HCT116 (cell line): ENCODE results near the gene RGS7. TPM values are rescaled to one million over a fixed set of nuclear protein-coding genes. Genes with fewer than 3 reads are reported as not detected.

Experiments used
- ATAC-seq: fragments of 200-7000 bp; cut with Tn5 transposase; 2 replicates; pipeline ENCODE4 v1.9.1; 2020; ENCODE audit warnings: mild to moderate bottlenecking, moderate library complexity
- BruUV-seq: library from RNA; stranded (reverse); fragments of 400-500 nt; replicated peaks from 2 replicates; lab custom pipeline; 2021; lab: Mats Ljungman, UMichigan
- CTCF ChIA-PET: fragments of 300-600 bp; sonication (Branson Sonifier 250); formaldehyde crosslinking; loops from one replicate; lab custom pipeline; 2021; ENCODE audit warnings: antibody characterized with exemption; lab: Charles Lee
- POLR2A ChIA-PET: fragments of 300-600, 350-600 bp; sonication (Branson Sonifier 250); formaldehyde crosslinking; loops from one replicate; lab custom pipeline; 2021; ENCODE audit warnings: antibody characterized with exemption; lab: Charles Lee
- RAD21 ChIA-PET, 2 experiments: fragments of 300-600 bp; sonication (Branson Sonifier 250); formaldehyde crosslinking; loops; one replicate each; lab custom pipeline; 2023; ENCODE audit warnings: low total read pairs in 2 of 2; ENCODE audit not compliant: uncharacterized antibody in 2 of 2, unreplicated experiment in 2 of 2, low non-redundant PET in 1 of 2; lab: Charles Lee
- DNase-seq: peaks from one replicate; pipeline ENCODE4 v3.0.0-alpha.2; 2010; ENCODE audit warnings: low read depth, low spot score
- H2AFZ ChIP-seq: fragments of 200-600 bp; shearing (Covaris generic), sonication (generic); 2 replicates; pipeline ENCODE4 v1.6.1; 2017; ENCODE audit warnings: low read depth, mixed run types, mixed read lengths, antibody characterized with exemption, low read length; ENCODE audit not compliant: poor library complexity, severe bottlenecking
- H3K27ac ChIP-seq: 2 replicates; pipeline ENCODE4 v1.5.1; 2012; ENCODE audit warnings: low read depth, low read length
- H3K27me3 ChIP-seq: fragments of 200-600 bp; sonication (generic); 2 replicates; pipeline ENCODE4 v1.6.1; 2016; ENCODE audit warnings: mixed run types, low read length, mixed read lengths; ENCODE audit not compliant: insufficient read depth
- H3K36me3 ChIP-seq, 2 experiments: fragments of 200-500 bp in 1 of 2; fragments of 200-600 bp in 1 of 2; sonication (Bioruptor generic) in 1 of 2; sonication (generic) in 1 of 2; 2 replicates each; pipeline versions ENCODE4 v1.5.1 to v1.6.1; 2014 to 2016; ENCODE audit warnings: low read length in 2 of 2, inconsistent platforms in 1 of 2, mixed read lengths in 1 of 2, mixed run types in 1 of 2; ENCODE audit not compliant: insufficient read depth in 2 of 2, control insufficient read depth in 1 of 2
- H3K4me1 ChIP-seq, 2 experiments: fragments of 200-600 bp in 1 of 2; sonication (generic) in 1 of 2; 2 replicates each; pipeline versions ENCODE4 v1.5.1 to v1.6.1; 2012 to 2017; ENCODE audit warnings: low read length in 2 of 2, inconsistent platforms in 1 of 2, mild to moderate bottlenecking in 1 of 2, mixed read lengths in 1 of 2, mixed run types in 1 of 2, moderate library complexity in 1 of 2; ENCODE audit not compliant: insufficient read depth in 2 of 2, control insufficient read depth in 1 of 2
- H3K4me2 ChIP-seq: fragments of 200-600 bp; sonication (generic); 2 replicates; pipeline ENCODE4 v1.6.1; 2017; ENCODE audit warnings: mixed run types, low read length, mixed read lengths
- H3K4me3 ChIP-seq, 2 experiments: fragments of 200-600 bp in 1 of 2; sonication (generic) in 1 of 2; replicated peaks in 1 of 2; 2 replicates each; pipeline ENCODE4 v1.5.1; 2011 to 2016; ENCODE audit warnings: low read length in 2 of 2, control low read depth in 1 of 2, low read depth in 1 of 2, mild to moderate bottlenecking in 1 of 2, mixed read lengths in 1 of 2, mixed run types in 1 of 2
- H3K79me2 ChIP-seq: fragments of 200-600 bp; sonication (generic); 2 replicates; pipeline ENCODE4 v1.6.1; 2017; ENCODE audit warnings: mild to moderate bottlenecking, mixed run types, low read length, moderate library complexity, mixed read lengths; ENCODE audit not compliant: insufficient read depth
- H3K9ac ChIP-seq: fragments of 200-600 bp; sonication (generic); 2 replicates; pipeline ENCODE4 v1.6.1; 2016; ENCODE audit warnings: low read length, mixed read lengths
- H3K9me2 ChIP-seq: fragments of 200-600 bp; sonication (generic), shearing (Covaris generic); 2 replicates; pipeline ENCODE4 v1.6.1; 2017; ENCODE audit warnings: mixed run types, mild to moderate bottlenecking, moderate library complexity; ENCODE audit not compliant: insufficient read depth
- H3K9me3 ChIP-seq, 2 experiments: fragments of 200-500 bp in 1 of 2; fragments of 200-600 bp in 1 of 2; sonication (Bioruptor generic) in 1 of 2; sonication (generic) in 1 of 2; 2 replicates each; pipeline ENCODE4 v1.6.1; 2014 to 2017; ENCODE audit warnings: low read length in 2 of 2, mixed read lengths in 2 of 2, inconsistent platforms in 1 of 2, low read depth in 1 of 2, mild to moderate bottlenecking in 1 of 2, mixed run types in 1 of 2, moderate library complexity in 1 of 2; ENCODE audit not compliant: control insufficient read depth in 1 of 2, insufficient read depth in 1 of 2
- H4K20me1 ChIP-seq: fragments of 200-600 bp; sonication (generic), shearing (Covaris generic); 2 replicates; pipeline ENCODE4 v1.6.1; 2017; ENCODE audit warnings: mixed run types, mild to moderate bottlenecking, moderate library complexity; ENCODE audit not compliant: insufficient read depth
- CEBPB ChIP-seq: IDR thresholded peaks from 2 replicates; pipeline ENCODE4 v1.6.1; 2012; ENCODE audit warnings: low read depth
- CTCF ChIP-seq, 3 experiments: fragments of 200-600 bp in 1 of 3; sonication (generic) in 1 of 3; IDR thresholded peaks in 2 of 3; conservative IDR thresholded peaks in 1 of 3; 2 replicates each; pipeline ENCODE4 v1.5.1; 2012 to 2017; ENCODE audit warnings: low read depth in 2 of 3, low read length in 2 of 3, antibody characterized with exemption in 1 of 3, borderline replicate concordance in 1 of 3, control low read depth in 1 of 3, mild to moderate bottlenecking in 1 of 3, mixed read lengths in 1 of 3, mixed run types in 1 of 3, moderate library complexity in 1 of 3; ENCODE audit not compliant: insufficient read depth in 1 of 3
- EGR1 ChIP-seq: IDR thresholded peaks from 2 replicates; pipeline ENCODE4 v1.6.1; 2012; ENCODE audit warnings: low read depth
- ELF1 ChIP-seq: IDR thresholded peaks from 2 replicates; pipeline ENCODE4 v1.6.1; 2012; ENCODE audit warnings: low read depth, borderline replicate concordance
- EZH2 ChIP-seq: fragments of 200-600 bp; sonication (generic); IDR thresholded peaks from 2 replicates; pipeline ENCODE4 v1.6.1; 2017; ENCODE audit warnings: antibody characterized with exemption, mixed run types
- EZH2phosphoT487 ChIP-seq: fragments of 200-600 bp; IDR thresholded peaks from 2 replicates; pipeline ENCODE4 v1.6.1; 2018; ENCODE audit warnings: antibody characterized with exemption, borderline replicate concordance
- FOSL1 ChIP-seq: IDR thresholded peaks from 2 replicates; pipeline ENCODE4 v1.6.1; 2012; ENCODE audit warnings: low read depth
- JUND ChIP-seq: IDR thresholded peaks from 2 replicates; pipeline ENCODE4 v1.6.1; 2012
- POLR2A ChIP-seq: IDR thresholded peaks from 2 replicates; pipeline ENCODE4 v1.7.0; 2011; ENCODE audit warnings: borderline replicate concordance; ENCODE audit not compliant: insufficient read depth, insufficient read length; ENCODE audit errors: extremely low read depth
- RAD21 ChIP-seq: IDR thresholded peaks from 2 replicates; pipeline ENCODE4 v1.6.1; 2012; ENCODE audit warnings: low read depth, mild to moderate bottlenecking
- SIN3A ChIP-seq: IDR thresholded peaks from 2 replicates; pipeline ENCODE4 v1.6.1; 2012; ENCODE audit warnings: low read depth
- SRF ChIP-seq: IDR thresholded peaks from 2 replicates; pipeline ENCODE4 v1.6.1; 2012; ENCODE audit warnings: low read depth
- TCF7L2 ChIP-seq: IDR thresholded peaks from 2 replicates; pipeline ENCODE4 v1.7.0; 2011; ENCODE audit warnings: borderline replicate concordance, inconsistent platforms; ENCODE audit not compliant: insufficient read depth, insufficient read length; ENCODE audit errors: extremely low read depth
- YY1 ChIP-seq: IDR thresholded peaks from 2 replicates; pipeline ENCODE4 v1.6.1; 2011; ENCODE audit warnings: low read length, low read depth, moderate library complexity, mild to moderate bottlenecking; ENCODE audit not compliant: insufficient replicate concordance; ENCODE audit errors: extremely low read depth
- intact Hi-C: fragments of 100-400 bp; cut with micrococcal nuclease; formaldehyde crosslinking; loops from 2 replicates; pipeline ENCODE4 v1.10.0; 2022
- total RNA-seq: library from RNA; stranded (reverse); gene quantifications from one replicate; pipeline ENCODE4 v1.2.1, GENCODE V29; 2021; ENCODE audit not compliant: unreplicated experiment
- TF ChIP-seq, protein P1 (sequence below): IDR thresholded peaks from 2 replicates; pipeline ENCODE4 v1.6.1; 2011; ENCODE audit warnings: mild to moderate bottlenecking, low read length, moderate library complexity; ENCODE audit not compliant: insufficient replicate concordance; ENCODE audit errors: extremely low read depth

The RGS7 gene
- total RNA-seq, 1 experiment from 2014 or later = not detected

GRCh38 chr1:241286486-241286885, 70.5 kb downstream of the RGS7 start:
- POLR2A ChIA-PET = no interaction called here
- H3K36me3 ChIP-seq = no peaks in the 10 kb centered on the region
- DNase-seq (no peak), ATAC-seq (no peak)
- no peak overlapping the region for H2AFZ ChIP-seq
- H3K4me1 ChIP-seq = no peaks in the 10 kb centered on the region
- peaks cover 4% of the 10 kb centered on the region in 2 experiments; a peak in 2 of 4 replicates for H3K9me3 ChIP-seq
- no TSS peak for BruUV-seq
- no peaks in the 10 kb centered on the region for H3K27me3 ChIP-seq
- RAD21 ChIA-PET = no interaction called here
- H3K9ac ChIP-seq = no peak overlapping the region
- H3K4me3 ChIP-seq = no peak overlapping the region
- intact Hi-C loops = no loop called here
- CTCF ChIA-PET = no interaction called here
- no peak for TF ChIP-seq SRF
- TF ChIP-seq FOSL1 = no peak
- TF ChIP-seq EZH2phosphoT487 = no peak
- TF ChIP-seq CEBPB = no peak
- no peak for TF ChIP-seq ELF1
- no peak for TF ChIP-seq RAD21
- TF ChIP-seq CTCF (IDR thresholded peaks at IDR 0.05 in 2 of 3, conservative IDR thresholded peaks at IDR 0.05 in 1 of 3; ENCODE audit: borderline replicate concordance in 1 of 3, insufficient read depth in 1 of 3, low read depth in 2 of 3, low read length in 2 of 3) = no peak
- TF ChIP-seq POLR2A = no peak
- no peak for TF ChIP-seq TCF7L2
- no peak for TF ChIP-seq YY1
- TF ChIP-seq EGR1 = no peak
- no peak for TF ChIP-seq SIN3A
- TF ChIP-seq JUND = no peak
- TF ChIP-seq EZH2 = no peak
- TF ChIP-seq, protein P1, sequence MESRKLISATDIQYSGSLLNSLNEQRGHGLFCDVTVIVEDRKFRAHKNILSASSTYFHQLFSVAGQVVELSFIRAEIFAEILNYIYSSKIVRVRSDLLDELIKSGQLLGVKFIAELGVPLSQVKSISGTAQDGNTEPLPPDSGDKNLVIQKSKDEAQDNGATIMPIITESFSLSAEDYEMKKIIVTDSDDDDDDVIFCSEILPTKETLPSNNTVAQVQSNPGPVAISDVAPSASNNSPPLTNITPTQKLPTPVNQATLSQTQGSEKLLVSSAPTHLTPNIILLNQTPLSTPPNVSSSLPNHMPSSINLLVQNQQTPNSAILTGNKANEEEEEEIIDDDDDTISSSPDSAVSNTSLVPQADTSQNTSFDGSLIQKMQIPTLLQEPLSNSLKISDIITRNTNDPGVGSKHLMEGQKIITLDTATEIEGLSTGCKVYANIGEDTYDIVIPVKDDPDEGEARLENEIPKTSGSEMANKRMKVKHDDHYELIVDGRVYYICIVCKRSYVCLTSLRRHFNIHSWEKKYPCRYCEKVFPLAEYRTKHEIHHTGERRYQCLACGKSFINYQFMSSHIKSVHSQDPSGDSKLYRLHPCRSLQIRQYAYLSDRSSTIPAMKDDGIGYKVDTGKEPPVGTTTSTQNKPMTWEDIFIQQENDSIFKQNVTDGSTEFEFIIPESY = no peak
- no peaks in the 10 kb centered on the region for H3K9me2 ChIP-seq
- H3K79me2 ChIP-seq = no peaks in the 10 kb centered on the region
- no peak overlapping the region for H3K4me2 ChIP-seq
- H4K20me1 ChIP-seq = no peaks in the 10 kb centered on the region
- H3K27ac ChIP-seq = no peak overlapping the region
